ENCODE data around the gene TCEAL5.
"Not testable (repeated sequence)": the region's sequence is repeated elsewhere in the genome, so short reads cannot be mapped to it uniquely, and the experiment has no call there.

The TCEAL5 gene

GRCh38 chrX:103254171-103254824 is 22.3 kb downstream of the TCEAL5 start:
- Histone ChIP-seq H3K27ac (peak overlapping the region; percentile 77 to 90), H3K4me3 (peak overlapping the region; percentile 77)
- TF ChIP-seq, protein P1, sequence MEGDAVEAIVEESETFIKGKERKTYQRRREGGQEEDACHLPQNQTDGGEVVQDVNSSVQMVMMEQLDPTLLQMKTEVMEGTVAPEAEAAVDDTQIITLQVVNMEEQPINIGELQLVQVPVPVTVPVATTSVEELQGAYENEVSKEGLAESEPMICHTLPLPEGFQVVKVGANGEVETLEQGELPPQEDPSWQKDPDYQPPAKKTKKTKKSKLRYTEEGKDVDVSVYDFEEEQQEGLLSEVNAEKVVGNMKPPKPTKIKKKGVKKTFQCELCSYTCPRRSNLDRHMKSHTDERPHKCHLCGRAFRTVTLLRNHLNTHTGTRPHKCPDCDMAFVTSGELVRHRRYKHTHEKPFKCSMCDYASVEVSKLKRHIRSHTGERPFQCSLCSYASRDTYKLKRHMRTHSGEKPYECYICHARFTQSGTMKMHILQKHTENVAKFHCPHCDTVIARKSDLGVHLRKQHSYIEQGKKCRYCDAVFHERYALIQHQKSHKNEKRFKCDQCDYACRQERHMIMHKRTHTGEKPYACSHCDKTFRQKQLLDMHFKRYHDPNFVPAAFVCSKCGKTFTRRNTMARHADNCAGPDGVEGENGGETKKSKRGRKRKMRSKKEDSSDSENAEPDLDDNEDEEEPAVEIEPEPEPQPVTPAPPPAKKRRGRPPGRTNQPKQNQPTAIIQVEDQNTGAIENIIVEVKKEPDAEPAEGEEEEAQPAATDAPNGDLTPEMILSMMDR (IDR thresholded peaks at IDR 0.05) = no peak
- DNase-seq (ENCODE audit: low spot score) = no peak

GRCh38 chrX:103253608-103254007 is 22.9 kb downstream of the TCEAL5 start:
- TF ChIP-seq, protein P1 (IDR thresholded peaks at IDR 0.05) = no peak
- peak overlapping the region; percentile 77 for H3K4me3 ChIP-seq
- peak overlapping the region; percentile 77 to 90 for H3K27ac ChIP-seq
- no peak for DNase-seq (ENCODE audit: low spot score)

GRCh38 chrX:103250977-103251376 is 25.6 kb downstream of the TCEAL5 start:
- Histone ChIP-seq H3K4me3 (no peak overlapping the region), H3K27ac (no peak overlapping the region)
- DNase-seq (ENCODE audit: low spot score) = no peak
- TF ChIP-seq, protein P1 (IDR thresholded peaks at IDR 0.05) = no peak

DNA sequence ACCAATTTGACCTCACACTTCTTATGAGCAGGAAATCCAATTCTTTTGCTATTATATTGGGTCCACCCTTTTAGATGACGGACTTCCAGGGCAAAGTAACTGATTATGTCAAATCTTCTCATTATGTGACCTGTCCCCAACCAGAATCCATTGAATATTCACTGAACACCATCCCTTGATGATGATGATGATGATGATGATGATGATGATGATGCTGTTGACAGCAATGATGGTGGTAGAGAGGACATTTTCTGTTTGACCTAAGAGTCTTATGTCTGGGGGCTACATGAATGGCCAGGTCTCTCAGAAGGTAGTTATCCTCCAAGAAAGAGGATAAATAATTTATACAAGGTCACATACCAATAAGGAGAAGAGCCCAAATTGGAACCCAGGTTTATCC is 26.7 kb downstream of the TCEAL5 start:
- TF ChIP-seq, protein P1 (IDR thresholded peaks at IDR 0.05) = no peak
- DNase-seq (ENCODE audit: low spot score) = no peak
- Histone ChIP-seq H3K4me3 (no peak overlapping the region), H3K27ac (no peak overlapping the region)

DNA sequence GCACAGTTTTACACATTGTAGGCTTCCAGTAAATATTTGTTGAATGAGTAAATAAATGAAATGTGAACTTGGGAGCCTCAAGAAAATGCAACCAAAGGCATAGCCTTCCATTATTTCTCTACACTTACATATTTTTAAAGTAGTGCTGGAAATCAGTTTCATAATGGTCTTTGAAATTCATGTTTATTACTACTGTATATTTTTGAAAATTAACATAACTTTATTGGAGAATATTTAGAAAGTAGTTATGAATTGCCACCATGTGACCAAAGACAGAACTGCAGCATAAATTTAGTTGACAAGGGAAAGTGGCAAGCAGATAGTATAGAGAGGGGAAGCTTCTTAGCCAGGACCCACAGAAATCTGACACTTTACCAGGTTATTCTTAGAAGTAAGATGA is 28.0 kb downstream of the TCEAL5 start:
- DNase-seq (ENCODE audit: low spot score) = no peak
- TF ChIP-seq, protein P1 (IDR thresholded peaks at IDR 0.05) = no peak
- Histone ChIP-seq H3K4me3 (no peak overlapping the region), H3K27ac (no peak overlapping the region)

GRCh38 chrX:103240155-103240554 is 36.4 kb downstream of the TCEAL5 start:
- TF ChIP-seq, protein P1 (IDR thresholded peaks at IDR 0.05) = no peak
- no peak for DNase-seq (ENCODE audit: low spot score)
- H3K4me3 ChIP-seq = no peak overlapping the region
- no peak overlapping the region for H3K27ac ChIP-seq

- H3K27ac ChIP-seq = no peak overlapping the region
- no peak for DNase-seq (ENCODE audit: low spot score)
- TF ChIP-seq, protein P1 (IDR thresholded peaks at IDR 0.05) = no peak
- no peak overlapping the region for H3K4me3 ChIP-seq
These were observed 40.3 kb downstream of the TCEAL5 start for GRCh38 chrX:103236296-103236695.

DNA sequence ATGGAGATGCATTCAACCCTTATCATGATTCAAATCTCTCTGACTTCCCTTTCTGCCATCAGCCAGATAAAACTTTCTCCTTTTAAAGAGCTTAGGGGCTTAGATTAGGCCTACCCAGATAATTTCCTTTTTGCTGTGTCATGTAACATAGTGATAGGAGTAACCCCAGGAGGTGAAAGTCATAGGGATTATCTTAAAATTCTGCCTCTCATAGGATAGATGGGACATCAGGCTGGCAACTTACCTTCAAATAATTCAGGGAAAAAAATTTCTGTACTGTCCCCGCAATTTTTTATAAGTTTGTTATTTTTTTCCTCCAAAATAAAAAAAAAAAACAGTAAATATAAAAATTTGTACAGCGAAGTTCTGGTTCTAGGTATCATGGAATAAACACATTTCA is 40.9 kb downstream of the TCEAL5 start:
- not testable (repeated sequence) for DNase-seq (ENCODE audit: low spot score); H3K4me3 ChIP-seq; H3K27ac ChIP-seq

Data from coronary artery (tissue), 2 donors.